ENCODE data around the gene DENND4B. TPM values are rescaled to one million over a fixed set of nuclear protein-coding genes. Genes with fewer than 3 reads are reported as not detected.

The DENND4B gene
- polyA plus RNA-seq, 1 of the 3 experiments (the other 2 are of a cell fraction), result 29.6 TPM

- no peak for TF ChIP-seq PBX3 (IDR thresholded peaks at IDR 0.05)
These were observed 12.4 kb upstream of the DENND4B start (continued) for GRCh38 chr1:153958961-153959260.

- peaks cover 41% of the 10 kb centered on the region for H4K20me1 ChIP-seq (ENCODE audit: insufficient read depth)
- H3K9me3 ChIP-seq, result no peaks in the 10 kb centered on the region
- WGBS (ENCODE audit: low lambda C conversion rate), result 0% methylated on average over 39 of the region's 75 CpGs
- H3K36me3 ChIP-seq (replicated peaks in 1 of 2; ENCODE audit: control insufficient read depth in 1 of 2, insufficient read depth in 2 of 2, low read length in 1 of 2), result peaks cover 12 to 31% of the 10 kb centered on the region in 2 experiments
- H3K9me2 ChIP-seq, result no peaks in the 10 kb centered on the region
- H3F3A ChIP-seq (replicated peaks; ENCODE audit: insufficient read depth), result peaks cover 15% of the 10 kb centered on the region
- peak within 1 kb of the TSS; percentile 94 for H3K9ac ChIP-seq
- H3K4me1 ChIP-seq (ENCODE audit: control insufficient read depth in 1 of 2, insufficient read depth in 2 of 2, low read depth in 1 of 2, low read length in 1 of 2), result peaks cover 5 to 53% of the 10 kb centered on the region in 2 experiments; a peak in 3 of 4 replicates
- ChIA-PET POLR2A (interaction anchor here (0.8 to 4.4 kb wide), 8 partner anchors 9 to 92 kb away, joined by 3 to 32 read pairs (median 4); partner anchors contain the start of genes CREB3L4, DENND4B, GATAD2B and JTB), CTCF (interaction anchor here (0.9 to 8.6 kb wide), 5 partner anchors 9 to 138 kb away, joined by 3 to 51 read pairs (median 10); partner anchors contain the start of genes CREB3L4, DENND4B and RAB13)
- H3K4me2 ChIP-seq, result peak within 1 kb of the TSS; percentile 82
- DNase-seq, result peak; percentile 97
- H3K27ac ChIP-seq (ENCODE audit: low read depth in 2 of 2, low read length in 1 of 2), result peak within 1 kb of the TSS; percentile 88 to 96
- H3K27me3 ChIP-seq (ENCODE audit: insufficient read depth), result no peaks in the 10 kb centered on the region
- H2AFZ ChIP-seq (ENCODE audit: low read depth), result no peak within 1 kb of the TSS
- peak within 1 kb of the TSS; percentile 69 to 95 for H3K4me3 ChIP-seq (ENCODE audit: low read depth in 2 of 2, low read length in 1 of 2)
- H3K79me2 ChIP-seq (ENCODE audit: insufficient read depth), result peaks cover 75% of the 10 kb centered on the region
- no peak for TF ChIP-seq EP300 (IDR thresholded peaks at IDR 0.05; ENCODE audit: borderline replicate concordance in 1 of 2, low read depth in 1 of 2, low read length in 1 of 2)
- no peak for TF ChIP-seq GATA2 (CRISPR knock-in tag; IDR thresholded peaks at IDR 0.05)
- 0 out of 2 replicates have a peak, but pooled peaks have one; percentile 15 for TF ChIP-seq CTCF (IDR thresholded peaks at IDR 0.05)
- TF ChIP-seq FOSL2 (IDR thresholded peaks at IDR 0.05; ENCODE audit: borderline replicate concordance, low read depth), result no peak
- TF ChIP-seq ZBTB33 (IDR thresholded peaks at IDR 0.05; ENCODE audit: borderline replicate concordance, low read depth), result no peak
- no peak for TF ChIP-seq MEF2A (IDR thresholded peaks at IDR 0.05; ENCODE audit: borderline replicate concordance, low read depth)
- no peak for TF ChIP-seq SMC3 (IDR thresholded peaks at IDR 0.05; ENCODE audit: low read depth, low read length)
- no peak for TF ChIP-seq USF1 (IDR thresholded peaks at IDR 0.05; ENCODE audit: borderline replicate concordance, low read depth)
- TF ChIP-seq CHD2 (IDR thresholded peaks at IDR 0.05; ENCODE audit: low read length, partially characterized antibody), result peak; percentile 96
- TF ChIP-seq GABPA (IDR thresholded peaks at IDR 0.05; ENCODE audit: low read depth), result peak; percentile 92
- peak; percentile 85 for TF ChIP-seq POLR2AphosphoS5 (IDR thresholded peaks at IDR 0.05; ENCODE audit: low read depth, low read length)
- TF ChIP-seq JUND (IDR thresholded peaks at IDR 0.05), result no peak; the same call in 1 of the 2 replicates
- TF ChIP-seq YY1 (IDR thresholded peaks at IDR 0.05; ENCODE audit: low read depth), result peak; percentile 59; the same call in 1 of the 2 replicates
- TF ChIP-seq MAX (IDR thresholded peaks at IDR 0.05; ENCODE audit: low read depth), result no peak
- TF ChIP-seq RXRA (IDR thresholded peaks at IDR 0.05; ENCODE audit: borderline replicate concordance, low read depth), result no peak
- TF ChIP-seq SIN3A (IDR thresholded peaks at IDR 0.05; ENCODE audit: borderline replicate concordance, low read depth, low read length), result 0 out of 2 replicates have a peak, but pooled peaks have one; percentile 21
- no peak; the same call in 1 of the 2 replicates for TF ChIP-seq MXI1 (IDR thresholded peaks at IDR 0.05; ENCODE audit: low read depth, low read length)
- peak; percentile 51; the same call in 1 of the 2 replicates for TF ChIP-seq TAF1 (IDR thresholded peaks at IDR 0.05; ENCODE audit: borderline replicate concordance, low read depth, low read length)
- TF ChIP-seq RFX5 (IDR thresholded peaks at IDR 0.05; ENCODE audit: low read length), result no peak
- peak; percentile 26; the same call in 1 of the 2 replicates for TF ChIP-seq TCF12 (IDR thresholded peaks at IDR 0.05)
- peak; percentile 98 for TF ChIP-seq ELF1 (IDR thresholded peaks at IDR 0.05)
- no peak for TF ChIP-seq TEAD4 (IDR thresholded peaks at IDR 0.05; ENCODE audit: borderline replicate concordance, insufficient read depth)
- TF ChIP-seq EZH2phosphoT487 (IDR thresholded peaks at IDR 0.05; ENCODE audit: borderline replicate concordance, low read depth), result no peak
These were observed 11.8 kb upstream of the DENND4B start, which contains the start of gene CRTC2 for GRCh38 chr1:153958111-153958960. CRTC2 (minus strand) TSS chr1:153958612; CDS start chr1:153958497, 115 bp downstream.

Measured in SK-N-SH (cell line).